ENCODE results near the gene FMNL1.

Gene FMNL1

GRCh38 chr17:45279898-45280297 is 58.2 kb downstream of the FMNL1 start:
- Histone ChIP-seq H3K9me3 (ENCODE audit: insufficient read depth, low read length) (no peaks in the 10 kb centered on the region), H3K36me3 (ENCODE audit: insufficient read depth, insufficient read length, low read length) (peaks cover 55% of the 10 kb centered on the region), H3K4me3 (ENCODE audit: insufficient read length, low read depth) (no peak overlapping the region), H3K9ac (ENCODE audit: insufficient read length, low read depth) (no peak overlapping the region), H3K27me3 (ENCODE audit: insufficient read depth, insufficient read length) (no peaks in the 10 kb centered on the region), H3K4me1 (ENCODE audit: insufficient read depth, insufficient read length) (peaks cover 11% of the 10 kb centered on the region)
- DNase-seq (ENCODE audit: low read depth, low spot score), result no peak
- TF ChIP-seq SUZ12 (IDR thresholded peaks at IDR 0.05; ENCODE audit: extremely low read depth, insufficient read depth, insufficient read length) (no peak), YY1 (IDR thresholded peaks at IDR 0.05; ENCODE audit: insufficient read depth, insufficient read length) (no peak), ZNF274 (IDR thresholded peaks at IDR 0.05; ENCODE audit: low read depth, low read length) (no peak)

GRCh38 chr17:45282683-45283644 is 61.3 kb downstream of the FMNL1 start:
- Histone ChIP-seq H3K36me3 (ENCODE audit: insufficient read depth, insufficient read length, low read length) (peaks cover 78% of the 10 kb centered on the region), H3K4me1 (ENCODE audit: insufficient read depth, insufficient read length) (peaks cover 7% of the 10 kb centered on the region), H3K27me3 (ENCODE audit: insufficient read depth, insufficient read length) (no peaks in the 10 kb centered on the region), H3K4me3 (ENCODE audit: insufficient read length, low read depth) (no peak overlapping the region), H3K9ac (ENCODE audit: insufficient read length, low read depth) (no peak overlapping the region), H3K9me3 (ENCODE audit: insufficient read depth, low read length) (no peaks in the 10 kb centered on the region)
- DNase-seq (ENCODE audit: low read depth, low spot score), result no peak
- TF ChIP-seq YY1 (IDR thresholded peaks at IDR 0.05; ENCODE audit: insufficient read depth, insufficient read length), result no peak
- TF ChIP-seq ZNF274 (IDR thresholded peaks at IDR 0.05; ENCODE audit: low read depth, low read length), result no peak
- TF ChIP-seq SUZ12 (IDR thresholded peaks at IDR 0.05; ENCODE audit: extremely low read depth, insufficient read depth, insufficient read length), result no peak

GRCh38 chr17:45283711-45284110 is 62.0 kb downstream of the FMNL1 start:
- no peaks in the 10 kb centered on the region for H3K27me3 ChIP-seq (ENCODE audit: insufficient read depth, insufficient read length)
- DNase-seq (ENCODE audit: low read depth, low spot score), result no peak
- H3K9ac ChIP-seq (ENCODE audit: insufficient read length, low read depth), result no peak overlapping the region
- peaks cover 84% of the 10 kb centered on the region for H3K36me3 ChIP-seq (ENCODE audit: insufficient read depth, insufficient read length, low read length)
- no peak for TF ChIP-seq ZNF274 (IDR thresholded peaks at IDR 0.05; ENCODE audit: low read depth, low read length)
- no peak for TF ChIP-seq SUZ12 (IDR thresholded peaks at IDR 0.05; ENCODE audit: extremely low read depth, insufficient read depth, insufficient read length)
- no peak for TF ChIP-seq YY1 (IDR thresholded peaks at IDR 0.05; ENCODE audit: insufficient read depth, insufficient read length)
- no peaks in the 10 kb centered on the region for H3K9me3 ChIP-seq (ENCODE audit: insufficient read depth, low read length)
- H3K4me1 ChIP-seq (ENCODE audit: insufficient read depth, insufficient read length), result peaks cover 7% of the 10 kb centered on the region
- H3K4me3 ChIP-seq (ENCODE audit: insufficient read length, low read depth), result no peak overlapping the region

GRCh38 chr17:45284176-45285140 is 62.8 kb downstream of the FMNL1 start:
- no peak for TF ChIP-seq YY1 (IDR thresholded peaks at IDR 0.05; ENCODE audit: insufficient read depth, insufficient read length)
- TF ChIP-seq SUZ12 (IDR thresholded peaks at IDR 0.05; ENCODE audit: extremely low read depth, insufficient read depth, insufficient read length), result no peak
- TF ChIP-seq ZNF274 (IDR thresholded peaks at IDR 0.05; ENCODE audit: low read depth, low read length), result no peak
- Histone ChIP-seq H3K4me1 (ENCODE audit: insufficient read depth, insufficient read length) (peaks cover 7% of the 10 kb centered on the region), H3K27me3 (ENCODE audit: insufficient read depth, insufficient read length) (no peaks in the 10 kb centered on the region), H3K9ac (ENCODE audit: insufficient read length, low read depth) (no peak overlapping the region), H3K4me3 (ENCODE audit: insufficient read length, low read depth) (no peak overlapping the region), H3K9me3 (ENCODE audit: insufficient read depth, low read length) (no peaks in the 10 kb centered on the region), H3K36me3 (ENCODE audit: insufficient read depth, insufficient read length, low read length) (peaks cover 86% of the 10 kb centered on the region)
- DNase-seq (ENCODE audit: low read depth, low spot score), result no peak

- no peak overlapping the region for H3K4me3 ChIP-seq (ENCODE audit: insufficient read length, low read depth)
- DNase-seq (ENCODE audit: low read depth, low spot score), result no peak
- H3K9ac ChIP-seq (ENCODE audit: insufficient read length, low read depth), result no peak overlapping the region
- H3K9me3 ChIP-seq (ENCODE audit: insufficient read depth, low read length), result no peaks in the 10 kb centered on the region
- TF ChIP-seq YY1 (IDR thresholded peaks at IDR 0.05; ENCODE audit: insufficient read depth, insufficient read length), result no peak
- no peak for TF ChIP-seq ZNF274 (IDR thresholded peaks at IDR 0.05; ENCODE audit: low read depth, low read length)
- no peak for TF ChIP-seq SUZ12 (IDR thresholded peaks at IDR 0.05; ENCODE audit: extremely low read depth, insufficient read depth, insufficient read length)
- H3K27me3 ChIP-seq (ENCODE audit: insufficient read depth, insufficient read length), result no peaks in the 10 kb centered on the region
- peaks cover 7% of the 10 kb centered on the region for H3K4me1 ChIP-seq (ENCODE audit: insufficient read depth, insufficient read length)
- H3K36me3 ChIP-seq (ENCODE audit: insufficient read depth, insufficient read length, low read length), result peaks cover 93% of the 10 kb centered on the region
Observed at GRCh38 chr17:45286286-45286685, 64.6 kb downstream of the FMNL1 start.

GRCh38 chr17:45287526-45288500 is 66.1 kb downstream of the FMNL1 start:
- H3K9me3 ChIP-seq (ENCODE audit: insufficient read depth, low read length), result no peaks in the 10 kb centered on the region
- no peak for DNase-seq (ENCODE audit: low read depth, low spot score)
- H3K9ac ChIP-seq (ENCODE audit: insufficient read length, low read depth), result no peak overlapping the region
- TF ChIP-seq YY1 (IDR thresholded peaks at IDR 0.05; ENCODE audit: insufficient read depth, insufficient read length) (no peak), SUZ12 (IDR thresholded peaks at IDR 0.05; ENCODE audit: extremely low read depth, insufficient read depth, insufficient read length) (no peak), ZNF274 (IDR thresholded peaks at IDR 0.05; ENCODE audit: low read depth, low read length) (no peak)
- no peaks in the 10 kb centered on the region for H3K27me3 ChIP-seq (ENCODE audit: insufficient read depth, insufficient read length)
- no peak overlapping the region for H3K4me3 ChIP-seq (ENCODE audit: insufficient read length, low read depth)
- H3K36me3 ChIP-seq (ENCODE audit: insufficient read depth, insufficient read length, low read length), result peaks cover 92% of the 10 kb centered on the region
- peaks cover 9% of the 10 kb centered on the region for H3K4me1 ChIP-seq (ENCODE audit: insufficient read depth, insufficient read length)
